ENCODE results near the gene KREMEN1.

GRCh38 chr22:29056472-29056871, 16.4 kb upstream of the KREMEN1 start:
- TF ChIP-seq CTCF (IDR thresholded peaks at IDR 0.05) = no peak
- no peak for TF ChIP-seq EP300 (IDR thresholded peaks at IDR 0.05)
- no peak for TF ChIP-seq POLR2AphosphoS5 (IDR thresholded peaks at IDR 0.05)
- no peak for TF ChIP-seq POLR2A (IDR thresholded peaks at IDR 0.05)

All from upper lobe of left lung (tissue), 4 donors.